Activated CD8-positive, alpha-beta memory T cell treated with anti-CD3 and anti-CD28 coated beads for 1 hour (primary cell): ENCODE results near the gene TDRD1.

Experiments used
- DNase-seq, 2 donors: peaks; one replicate each; pipeline ENCODE4 v3.0.0-alpha.2; 2020; ENCODE audit warnings: low read depth in 1 of 2; ENCODE audit errors: extremely low read depth in 1 of 2

TDRD1 gene

DNA sequence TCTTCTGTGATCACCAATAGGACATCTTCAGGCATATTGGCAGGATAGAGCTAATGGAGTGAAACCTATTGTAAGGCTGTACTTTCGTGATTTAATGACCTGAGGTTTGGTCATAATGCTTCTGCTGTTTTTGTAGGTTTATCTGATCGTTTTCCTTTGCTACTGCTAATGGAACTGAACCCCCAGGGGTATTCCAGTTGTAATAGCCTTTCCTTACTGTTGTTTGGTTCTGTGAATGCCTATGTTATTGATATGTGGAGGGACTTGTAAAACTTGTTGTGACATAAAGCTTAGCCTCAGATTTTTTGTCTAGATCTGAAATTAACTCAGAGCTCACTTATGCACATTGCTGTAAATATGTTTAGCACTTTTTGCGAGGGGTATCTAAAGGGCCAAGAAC, 49.0 kb downstream of the TDRD1 start:
- DNase-seq, result no peak

DNA sequence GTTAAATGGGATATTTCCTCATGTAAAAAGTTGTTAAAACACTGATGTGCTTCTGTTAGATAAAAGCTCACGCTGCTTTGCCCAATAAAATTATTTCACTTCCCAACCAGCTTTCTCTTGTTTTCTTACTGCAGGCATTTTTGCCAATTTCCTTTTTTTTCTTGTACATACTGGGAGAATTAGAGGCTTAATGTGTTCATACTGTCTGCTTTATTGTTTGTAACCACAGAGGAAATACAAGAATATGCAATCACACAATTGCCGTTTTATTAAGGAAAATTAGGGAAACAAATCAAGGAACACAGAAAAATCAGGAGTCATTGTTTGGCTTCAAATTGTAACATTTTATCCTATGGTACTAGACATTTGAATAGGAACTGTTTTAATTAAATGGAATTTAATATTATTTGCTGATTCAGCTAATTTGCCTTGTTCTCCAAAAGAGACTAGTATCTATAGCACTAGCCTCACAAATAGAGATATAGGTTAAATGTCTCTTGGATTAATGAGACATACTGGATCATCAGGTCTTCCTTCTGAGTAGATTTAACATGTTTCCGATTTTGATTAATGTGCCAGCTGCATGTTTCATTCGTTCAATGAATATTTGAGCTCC, 53.5 kb downstream of the TDRD1 start:
- DNase-seq, result no peak

GRCh38 chr10:114233482-114233881, 54.3 kb downstream of the TDRD1 start:
- no peak for DNase-seq

DNA sequence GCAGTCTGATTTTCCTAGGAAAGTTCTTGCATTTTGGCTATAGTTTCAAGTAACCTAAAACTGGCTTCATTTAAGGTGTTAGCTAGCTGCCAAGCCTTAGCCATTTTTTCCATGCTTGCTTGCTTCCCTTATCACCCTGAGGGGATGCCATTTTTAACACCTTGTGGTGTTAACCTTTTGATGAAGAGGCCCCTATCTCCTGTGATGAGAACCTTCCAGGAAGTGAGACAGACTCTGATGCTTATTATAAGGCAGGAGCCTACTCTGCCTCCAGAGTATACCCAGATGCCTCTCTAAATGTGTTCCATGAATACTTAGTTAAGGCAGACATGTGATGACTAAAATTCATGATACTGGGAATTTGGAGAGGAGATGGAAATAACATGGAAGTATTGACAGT, 55.0 kb downstream of the TDRD1 start:
- no peak for DNase-seq

- peak in 1 of 2 donors; percentile 8 for DNase-seq
Measured at GRCh38 chr10:114239117-114239993, 60.2 kb downstream of the TDRD1 start, which contains the start of gene VWA2. TSS of gene VWA2 (plus strand) at chr10:114239254. CDS start at chr10:114248714, 9,460 bp downstream.

- DNase-seq, result no peak
Measured at GRCh38 chr10:114239994-114240345, 60.8 kb downstream of the TDRD1 start.

GRCh38 chr10:114242235-114242634, 63.1 kb downstream of the TDRD1 start:
- no peak for DNase-seq

GRCh38 chr10:114243661-114244060, 64.5 kb downstream of the TDRD1 start:
- DNase-seq, result no peak

GRCh38 chr10:114244126-114244525, 65.0 kb downstream of the TDRD1 start:
- DNase-seq, result no peak

GRCh38 chr10:114245121-114245791, 66.1 kb downstream of the TDRD1 start:
- DNase-seq, result no peak

DNA sequence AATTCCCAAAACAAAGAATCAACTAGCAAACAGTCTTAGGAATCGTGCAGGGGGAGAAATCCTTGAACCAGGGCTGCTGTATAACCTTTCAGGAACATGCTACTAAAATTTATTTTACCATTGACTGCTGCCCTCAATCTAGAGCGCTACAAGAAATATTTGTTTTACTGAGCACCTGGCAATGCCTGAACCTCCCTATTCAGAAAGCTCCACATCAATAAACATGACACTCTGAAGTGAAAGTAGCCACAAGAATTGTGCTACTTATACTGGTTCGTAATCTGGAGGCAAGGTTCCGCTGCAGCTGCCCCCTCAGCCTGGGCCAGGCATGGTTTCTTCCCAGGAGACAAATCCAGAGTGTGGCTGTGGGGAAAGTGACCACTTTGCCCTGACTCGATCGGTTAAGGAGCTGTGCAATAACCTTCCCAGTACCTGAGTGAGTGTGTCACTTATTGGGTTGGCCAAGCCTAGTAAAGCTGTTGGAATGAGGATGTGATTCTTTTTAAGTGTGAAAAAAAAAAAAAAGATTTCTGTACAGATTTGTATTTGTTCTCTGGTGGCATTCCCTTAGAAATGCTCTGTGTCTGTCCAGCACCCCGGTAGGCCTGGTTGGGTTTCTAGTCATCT, 67.6 kb downstream of the TDRD1 start:
- DNase-seq, result no peak

DNA sequence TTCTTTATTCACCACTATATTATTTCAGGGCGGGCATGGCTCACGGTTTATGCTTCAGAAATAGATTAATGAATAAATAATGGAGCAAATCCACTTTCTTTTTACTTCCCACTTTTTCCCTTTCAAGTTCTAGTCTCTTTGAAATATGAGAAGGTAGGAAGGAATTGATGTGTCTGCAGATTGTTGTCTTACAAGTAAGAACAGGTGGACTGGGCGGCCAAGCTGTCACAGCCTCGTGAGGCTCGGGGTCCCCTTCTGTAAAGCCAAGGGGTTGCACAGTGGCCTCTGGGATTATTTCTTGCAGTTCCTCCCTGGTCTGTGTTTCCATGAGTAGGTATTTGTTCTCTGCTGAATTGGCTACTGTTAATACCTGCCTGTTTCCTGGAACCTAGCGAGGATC, 71.1 kb downstream of the TDRD1 start:
- no peak for DNase-seq

- no peak for DNase-seq
Measured at GRCh38 chr10:114250716-114251115, 71.6 kb downstream of the TDRD1 start.

- no peak for DNase-seq
Measured at GRCh38 chr10:114252092-114252491, 72.9 kb downstream of the TDRD1 start.

- no peak for DNase-seq
Measured at GRCh38 chr10:114252883-114253282, 73.7 kb downstream of the TDRD1 start.

GRCh38 chr10:114255227-114255626, 76.1 kb downstream of the TDRD1 start:
- DNase-seq, result no peak

GRCh38 chr10:114256008-114256765, 77.0 kb downstream of the TDRD1 start:
- DNase-seq, result no peak

DNA sequence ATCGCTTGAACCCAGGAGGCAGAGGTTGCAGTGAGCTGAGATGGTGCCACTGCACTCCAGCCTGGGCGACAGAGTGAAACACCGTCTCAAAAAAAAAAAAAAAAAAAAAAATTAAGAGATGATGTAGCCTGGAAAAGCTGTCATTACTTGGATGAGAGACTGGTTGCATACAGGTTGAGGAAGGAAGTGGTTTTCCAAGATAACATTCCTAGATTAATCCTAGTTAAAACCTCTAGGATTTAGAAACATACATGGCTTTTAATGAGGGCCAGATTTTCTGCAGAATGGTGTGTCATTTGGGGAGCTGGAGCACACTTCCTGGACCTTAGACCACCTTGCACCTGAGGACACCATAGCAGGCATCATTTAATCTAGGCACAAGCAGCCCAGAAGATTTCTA, 77.7 kb downstream of the TDRD1 start:
- DNase-seq, result no peak

DNA sequence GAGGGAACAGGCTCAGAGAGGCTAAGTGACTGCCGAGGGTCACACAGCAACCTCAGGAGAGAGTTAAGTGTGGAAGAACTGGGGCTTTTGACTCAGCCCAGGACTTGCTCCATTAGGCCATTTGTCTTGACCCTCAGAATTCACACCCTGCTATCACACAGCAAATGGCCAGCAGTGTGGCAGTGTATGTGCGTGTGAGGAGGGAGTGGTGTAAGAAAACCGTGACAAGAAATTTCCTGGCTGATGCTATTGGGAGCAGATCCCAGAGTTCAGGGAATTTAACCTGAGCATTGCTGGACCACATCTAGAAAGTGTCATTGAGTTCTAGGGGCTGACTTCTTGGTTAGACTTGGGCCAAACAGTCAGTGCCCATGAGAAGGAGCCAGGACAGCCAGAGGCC, 78.3 kb downstream of the TDRD1 start:
- DNase-seq, result no peak

- DNase-seq, result no peak
Measured at GRCh38 chr10:114258274-114258840, 79.2 kb downstream of the TDRD1 start.
